Neutrophil (primary cell): ENCODE measurements around the gene SDHAF1.
"Not testable (repeated sequence)": the region's sequence is repeated elsewhere in the genome, so short reads cannot be mapped to it uniquely, and the experiment has no call there.

Experiments used
- H3K27ac ChIP-seq: fragments of 200-600 bp; sonication (generic); 2 replicates; pipeline ENCODE4 v1.5.1; 2016; ENCODE audit warnings: mild to moderate bottlenecking, moderate library complexity
- H3K27me3 ChIP-seq: fragments of 200-600 bp; sonication (generic); 2 replicates; pipeline ENCODE4 v1.6.0; 2016; ENCODE audit warnings: mild to moderate bottlenecking
- H3K36me3 ChIP-seq: fragments of 200-600 bp; sonication (generic); 2 replicates; pipeline ENCODE4 v1.5.1; 2017
- H3K4me1 ChIP-seq, 2 experiments: fragments of 200-600 bp in 1 of 2; sonication (generic) in 1 of 2; 1 replicate in 1 of 2; 2 replicates in 1 of 2; pipeline versions ENCODE4 v1.5.1 to v1.6.1; 2013 to 2016; ENCODE audit warnings: low read depth in 1 of 2, low read length in 1 of 2, mild to moderate bottlenecking in 1 of 2, moderate library complexity in 1 of 2; ENCODE audit not compliant: control insufficient read depth in 1 of 2, insufficient read depth in 1 of 2
- H3K4me3 ChIP-seq, 2 experiments: fragments of 200-600 bp in 1 of 2; sonication (generic) in 1 of 2; 1 replicate in 1 of 2; 2 replicates in 1 of 2; pipeline ENCODE4 v1.5.1; 2013 to 2016; ENCODE audit warnings: low read depth in 1 of 2, low read length in 1 of 2, mild to moderate bottlenecking in 1 of 2, moderate library complexity in 1 of 2
- H3K9me3 ChIP-seq: fragments of 200-600 bp; sonication (generic); 2 replicates; pipeline ENCODE4 v1.5.1; 2016
- CTCF ChIP-seq: fragments of 200-600 bp; sonication (generic); IDR thresholded peaks from 2 replicates; pipeline ENCODE4 v1.5.1; 2016; ENCODE audit warnings: antibody characterized with exemption

The SDHAF1 gene

GRCh38 chr19:35995048-35995993, at the start of gene SDHAF1:
Gene SDHAF1 (plus strand): TSS chr19:35995188. CDS start chr19:35995275, 87 bp downstream.
- H3K27me3 ChIP-seq, result peaks cover 9% of the 10 kb centered on the region
- peak within 1 kb of the TSS; percentile 89 for H3K27ac ChIP-seq
- H3K36me3 ChIP-seq, result peaks cover 4% of the 10 kb centered on the region
- H3K9me3 ChIP-seq, result no peaks in the 10 kb centered on the region
- H3K4me3 ChIP-seq, result peak within 1 kb of the TSS; percentile 87 to 90
- peaks cover 27 to 28% of the 10 kb centered on the region in 2 experiments for H3K4me1 ChIP-seq
- TF ChIP-seq CTCF, result peak; percentile 46

GRCh38 chr19:35946203-35946602, 48.8 kb upstream of the SDHAF1 start:
- no peaks in the 10 kb centered on the region for H3K9me3 ChIP-seq
- peaks cover 4% of the 10 kb centered on the region for H3K27me3 ChIP-seq
- TF ChIP-seq CTCF, result no peak
- H3K36me3 ChIP-seq, result no peaks in the 10 kb centered on the region
- H3K4me1 ChIP-seq, result peaks cover 7% of the 10 kb centered on the region in 2 experiments
- H3K27ac ChIP-seq, result no peak overlapping the region
- no peak overlapping the region for H3K4me3 ChIP-seq

- Histone ChIP-seq H3K27me3 (no peaks in the 10 kb centered on the region), H3K4me1 (peaks cover 31% of the 10 kb centered on the region in 2 experiments), H3K27ac (no peak overlapping the region), H3K36me3 (no peaks in the 10 kb centered on the region), H3K9me3 (no peaks in the 10 kb centered on the region), H3K4me3 (no peak overlapping the region)
- TF ChIP-seq CTCF, result no peak
Measured at GRCh38 chr19:35949131-35949530, 45.9 kb upstream of the SDHAF1 start.

- Histone ChIP-seq H3K27ac (peak overlapping the region; percentile 91), H3K9me3 (no peaks in the 10 kb centered on the region), H3K36me3 (no peaks in the 10 kb centered on the region), H3K27me3 (peaks cover 37% of the 10 kb centered on the region), H3K4me3 (peak overlapping the region in 1 of 2 experiments; percentile 23), H3K4me1 (peaks cover 80% of the 10 kb centered on the region in 2 experiments)
- no peak for TF ChIP-seq CTCF
Measured at GRCh38 chr19:35955881-35956634, 38.9 kb upstream of the SDHAF1 start.

GRCh38 chr19:35957411-35957810, 37.6 kb upstream of the SDHAF1 start:
- H3K9me3 ChIP-seq, H3K36me3 ChIP-seq, H3K4me3 ChIP-seq, H3K27ac ChIP-seq: not testable (repeated sequence)
- H3K27me3 ChIP-seq, result peaks cover 50% of the 10 kb centered on the region
- peaks cover 73 to 74% of the 10 kb centered on the region in 2 experiments for H3K4me1 ChIP-seq
